ENCODE data around the gene TSC2.

TSC2 gene

DNA sequence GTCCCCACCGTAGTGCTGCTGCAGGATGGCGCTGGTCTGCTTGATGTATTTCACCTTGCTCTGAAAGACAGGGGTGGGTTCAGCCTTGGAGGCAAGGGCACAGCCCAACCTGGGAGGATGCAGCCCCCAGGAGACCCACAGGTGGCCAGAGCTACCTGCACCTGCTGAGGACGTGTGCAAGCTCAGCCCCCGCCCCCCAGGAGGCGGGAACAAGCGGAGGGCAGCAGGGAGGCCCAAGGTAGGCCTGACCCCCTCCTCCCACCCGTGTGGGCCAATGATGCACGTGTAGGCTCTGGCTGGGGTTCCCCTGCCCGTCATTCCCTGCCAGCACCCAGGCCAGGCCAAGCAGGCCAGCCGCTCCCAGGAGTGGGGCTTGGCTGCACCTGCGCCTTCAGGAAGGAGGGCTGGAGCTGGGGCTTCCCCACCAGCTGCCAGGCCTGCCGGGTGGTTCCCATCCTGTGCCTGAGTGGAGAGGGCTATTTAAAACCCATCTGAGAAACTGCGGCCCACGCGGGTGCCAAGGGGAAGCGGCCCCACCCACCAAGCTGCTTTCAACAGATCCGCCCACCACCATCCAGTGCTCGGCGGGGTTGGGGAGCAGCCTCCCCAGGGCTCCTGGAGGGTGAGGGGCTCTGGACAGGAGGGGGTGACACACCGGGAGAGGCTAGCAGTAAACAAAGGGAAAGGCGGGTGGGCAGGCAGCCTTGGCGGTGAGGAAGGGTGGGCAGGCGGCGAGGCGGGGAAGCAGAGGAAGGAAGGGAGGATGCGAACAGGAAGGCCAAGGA lies 3.9 kb upstream of the TSC2 start:
- no peak for DNase-seq (ENCODE audit: low read depth)

DNA sequence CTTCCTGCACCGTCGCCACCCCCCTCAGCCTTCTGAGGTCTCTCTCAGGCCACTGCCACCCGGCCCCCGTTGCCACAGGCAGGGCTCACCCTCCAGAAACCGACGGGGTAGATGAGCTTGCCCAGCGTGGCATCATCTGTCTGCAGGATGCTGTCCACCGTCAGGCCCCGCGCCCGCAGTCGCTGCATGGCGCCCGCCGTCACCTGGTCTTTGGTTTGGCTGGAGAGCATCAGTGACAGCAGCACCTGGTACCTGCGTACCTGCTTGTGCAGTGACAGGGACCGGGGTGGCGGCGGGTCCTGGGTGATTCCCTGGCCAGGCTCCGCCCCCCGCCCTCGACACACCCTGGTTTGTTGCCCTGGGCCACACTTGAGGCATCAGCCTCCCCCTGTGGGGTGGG lies 3.2 kb upstream of the TSC2 start:
- DNase-seq (ENCODE audit: low read depth) = no peak

DNA sequence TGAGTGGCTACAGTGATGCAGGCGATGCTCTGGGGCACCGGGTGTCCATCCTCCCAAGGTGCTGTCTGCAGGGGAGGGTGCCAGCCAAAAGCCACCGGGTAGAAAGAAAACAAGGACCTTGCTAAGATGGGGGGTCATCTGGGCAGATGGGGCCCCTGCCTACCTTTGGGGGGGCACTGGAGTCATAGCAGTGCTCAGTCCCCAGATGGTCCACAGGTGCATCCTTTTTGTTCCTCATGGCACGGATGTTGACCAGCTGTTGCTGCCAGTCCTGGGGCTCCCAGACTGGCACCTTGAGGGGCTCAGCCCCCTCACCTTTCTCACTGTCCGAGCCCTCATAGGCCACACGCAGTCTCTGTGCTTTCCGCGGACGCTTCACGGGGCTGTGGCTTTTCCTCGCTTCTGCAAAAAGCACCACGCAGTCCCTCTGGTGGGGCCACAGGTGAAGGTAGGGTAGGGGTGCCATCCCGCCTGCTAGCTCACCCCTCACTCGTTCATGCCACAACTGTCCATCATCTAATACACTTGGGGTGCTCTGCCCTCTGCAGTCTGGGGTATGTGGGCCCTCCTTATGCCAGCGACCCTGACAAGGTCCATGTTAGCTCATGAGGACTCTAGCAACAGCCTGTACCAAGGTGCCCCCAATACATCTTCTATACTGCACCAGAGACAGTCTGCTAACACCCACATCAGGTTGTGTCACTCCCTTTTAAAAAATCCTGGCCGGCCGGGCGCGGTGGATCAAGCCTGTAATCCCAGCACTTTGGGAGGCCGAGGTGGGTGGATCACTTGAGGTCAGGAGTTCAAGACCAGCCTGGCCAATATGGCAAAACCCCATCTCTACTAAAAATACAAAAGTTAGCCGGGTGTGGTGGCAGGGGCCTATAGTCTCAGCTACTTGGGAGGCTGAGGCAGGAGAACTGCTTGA lies 1.6 kb upstream of the TSC2 start:
- DNase-seq (ENCODE audit: low read depth) = no peak

DNA sequence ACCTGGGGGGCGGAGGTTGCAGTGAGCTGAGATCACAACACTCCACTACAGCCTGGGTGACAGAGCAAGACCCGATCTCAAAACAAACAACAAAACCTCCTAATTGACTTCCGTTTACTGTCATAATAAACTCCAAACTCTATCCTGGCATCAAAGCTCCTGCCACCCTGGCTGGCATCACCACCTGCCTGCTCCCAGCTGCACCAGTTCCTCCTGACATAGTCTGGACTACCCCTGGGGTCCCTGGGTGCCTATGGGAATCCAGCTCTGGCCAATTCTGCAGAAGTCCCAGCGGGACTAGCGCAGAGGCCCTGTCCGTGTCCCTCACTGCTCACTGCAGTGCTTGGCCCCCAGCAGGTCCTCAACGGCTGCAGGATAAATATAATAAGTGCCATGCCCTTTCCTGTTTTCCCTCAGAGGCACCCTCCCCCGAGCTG lies 874 bp upstream of the TSC2 start:
- no peak for DNase-seq (ENCODE audit: low read depth)

DNA sequence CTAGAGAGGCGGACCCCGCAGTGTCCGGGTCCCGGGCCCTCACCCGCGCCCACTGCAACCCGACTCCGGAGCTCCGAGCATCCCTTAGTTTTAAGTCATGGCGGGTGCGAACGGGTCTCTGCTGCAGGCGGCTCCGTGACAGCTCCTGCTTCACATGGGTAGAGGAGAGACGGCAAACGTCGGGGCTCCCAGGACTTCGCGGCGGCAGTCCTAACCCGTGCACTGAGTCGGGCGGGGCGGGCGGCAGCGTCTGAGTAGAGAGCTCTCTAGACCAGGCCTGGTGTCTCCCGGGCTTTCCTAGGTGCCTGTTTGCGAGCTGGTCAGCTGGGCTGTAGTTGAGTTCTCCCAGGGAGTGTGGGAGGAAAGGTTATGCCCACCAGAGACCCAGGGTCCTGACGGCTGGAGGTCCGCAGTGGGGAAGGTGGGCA lies 345 bp downstream of the TSC2 start:
- DNase-seq (ENCODE audit: low read depth) = no peak

DNA sequence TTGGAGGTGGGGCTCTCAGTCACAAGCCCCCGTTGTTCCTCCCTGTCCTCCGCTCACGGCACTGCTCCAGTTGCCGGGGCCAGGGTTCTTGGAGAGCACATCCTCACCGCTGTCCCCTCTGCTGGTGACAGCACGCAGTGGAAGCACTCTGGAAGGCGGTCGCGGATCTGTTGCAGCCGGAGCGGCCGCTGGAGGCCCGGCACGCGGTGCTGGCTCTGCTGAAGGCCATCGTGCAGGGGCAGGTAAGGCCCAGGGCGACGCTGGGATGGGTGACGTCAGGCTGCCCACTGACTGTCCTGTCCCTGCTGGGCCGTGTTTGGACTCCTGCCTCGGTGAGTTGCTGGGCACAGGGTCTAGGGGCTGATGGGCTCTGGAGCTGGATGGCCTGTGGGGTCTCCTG lies 5.4 kb downstream of the TSC2 start:
- no peak for DNase-seq (ENCODE audit: low read depth)

DNA sequence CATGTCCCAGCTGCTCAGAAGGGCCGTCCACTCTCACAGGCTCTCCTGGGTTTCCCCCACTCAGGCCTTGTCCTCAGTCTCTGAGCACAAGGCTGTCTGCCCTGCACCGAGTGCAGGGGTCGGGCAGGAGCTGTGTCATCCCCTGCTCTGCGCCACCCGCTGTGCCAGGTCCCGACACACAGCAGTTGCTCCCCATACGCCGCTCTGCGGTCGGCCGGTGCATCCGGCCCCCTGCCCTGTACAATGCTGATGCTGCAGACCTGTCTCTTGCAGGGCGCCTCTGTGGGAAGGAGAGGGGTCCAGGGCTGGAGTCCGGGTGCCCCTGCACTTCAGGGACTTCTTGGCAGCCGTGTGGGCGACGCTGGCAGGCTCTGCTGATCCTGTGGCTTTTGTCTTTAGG lies 6.1 kb downstream of the TSC2 start:
- no peak for DNase-seq (ENCODE audit: low read depth)

DNA sequence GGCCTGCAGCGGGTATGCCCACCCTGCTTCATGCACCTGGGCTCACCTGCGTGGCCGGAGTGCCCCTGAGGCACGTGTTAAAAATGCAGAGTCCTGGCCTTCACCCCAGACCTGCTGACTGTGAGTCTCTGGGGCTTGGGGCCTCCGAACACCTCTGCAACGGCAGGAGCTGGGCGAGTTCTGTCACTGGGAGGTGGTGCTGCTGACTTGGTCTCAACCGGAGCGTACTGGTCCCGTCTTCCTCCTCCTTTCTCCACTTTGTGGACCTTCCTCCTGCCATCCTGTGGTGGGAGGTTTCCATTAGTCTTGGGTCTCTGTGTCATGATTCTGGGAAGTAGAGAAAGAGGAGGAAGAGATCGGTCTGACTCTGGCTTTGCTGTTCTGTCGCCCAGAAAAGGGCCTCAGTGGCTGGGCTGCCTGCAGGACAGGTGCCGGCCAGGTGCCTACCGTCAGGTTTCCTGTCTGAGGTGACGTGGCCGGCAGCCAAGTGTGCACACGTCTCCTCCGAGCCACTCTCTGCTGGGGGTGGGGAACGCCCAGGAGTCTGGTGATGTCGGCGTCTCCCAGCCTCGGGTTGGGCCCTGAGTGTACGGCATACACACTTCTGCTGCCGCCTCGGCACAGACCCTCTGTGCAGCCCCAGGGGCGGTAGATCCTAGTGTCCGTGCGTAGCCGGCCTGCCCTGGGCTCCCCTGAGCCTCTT lies 6.9 kb downstream of the TSC2 start:
- DNase-seq (ENCODE audit: low read depth) = no peak

DNA sequence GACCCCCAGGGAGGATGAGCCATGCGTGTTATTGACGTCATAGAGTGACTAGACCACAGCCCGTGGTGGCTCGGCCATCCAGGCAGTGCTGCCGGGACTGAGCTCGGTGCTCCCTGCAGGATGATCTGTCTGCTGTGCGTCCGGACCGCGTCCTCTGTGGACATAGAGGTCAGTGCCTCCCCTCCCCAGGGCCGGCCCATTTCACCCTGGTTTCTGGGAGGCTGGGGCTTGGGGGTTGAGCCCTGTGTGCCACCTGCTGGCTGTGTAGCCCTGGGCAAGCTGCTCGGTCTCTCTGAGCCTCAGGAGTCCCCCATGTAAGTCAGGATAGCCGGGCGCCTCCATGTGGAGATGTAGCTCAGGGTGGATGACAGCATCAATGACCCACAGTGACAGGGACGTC lies 8.3 kb downstream of the TSC2 start:
- no peak for DNase-seq (ENCODE audit: low read depth)

DNA sequence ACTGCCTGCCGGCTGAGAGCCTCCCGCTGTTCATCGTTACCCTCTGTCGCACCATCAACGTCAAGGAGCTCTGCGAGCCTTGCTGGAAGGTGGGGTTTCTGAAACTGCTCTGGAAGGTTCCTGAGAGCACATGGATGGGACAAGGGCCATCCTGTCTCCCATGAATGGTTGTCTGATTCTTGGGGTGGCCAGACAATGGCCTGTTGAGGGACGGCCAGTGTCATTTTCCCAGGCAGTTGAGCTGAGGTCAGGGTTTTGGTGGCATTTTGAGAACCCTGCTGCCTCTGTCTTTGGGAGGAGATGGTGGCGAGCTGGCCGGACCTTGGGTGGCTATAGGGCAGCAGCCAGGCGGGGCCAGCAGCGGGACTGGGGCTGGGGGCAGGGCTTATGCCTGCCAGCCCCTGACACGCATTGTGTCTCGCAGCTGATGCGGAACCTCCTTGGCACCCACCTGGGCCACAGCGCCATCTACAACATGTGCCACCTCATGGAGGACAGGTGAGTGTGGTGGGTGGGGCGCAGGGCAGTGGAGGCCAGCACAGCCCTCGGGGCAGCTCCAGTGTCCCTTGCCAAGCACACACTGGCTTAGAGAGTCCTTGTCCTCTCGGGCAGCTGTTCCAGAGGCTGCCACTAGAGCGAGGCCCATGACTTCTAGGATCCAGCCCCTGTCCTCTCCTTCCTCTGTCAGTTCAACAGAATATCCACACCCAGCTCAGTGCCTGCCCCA lies 9.1 kb downstream of the TSC2 start:
- no peak for DNase-seq (ENCODE audit: low read depth)

DNA sequence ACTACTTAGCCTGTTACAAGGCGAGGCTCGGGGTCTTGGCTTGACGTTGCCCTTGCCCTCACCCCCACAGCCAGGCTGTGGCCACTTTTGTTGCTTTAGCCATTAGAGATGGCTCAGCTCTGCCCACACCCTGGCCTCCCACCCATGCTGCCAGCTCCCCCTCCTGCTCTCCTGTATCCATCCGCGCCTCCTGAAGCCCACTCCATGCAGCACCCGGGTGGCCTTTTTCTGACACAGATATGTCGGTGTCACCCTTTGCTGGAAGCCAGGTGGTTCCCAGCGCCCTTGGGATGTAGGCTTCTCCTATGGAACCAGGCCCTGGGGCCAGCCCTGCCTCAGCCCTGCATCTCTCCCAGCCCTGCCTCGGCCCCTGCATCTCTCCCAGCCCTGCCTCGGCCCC lies 9.7 kb downstream of the TSC2 start:
- no peak for DNase-seq (ENCODE audit: low read depth)

DNA sequence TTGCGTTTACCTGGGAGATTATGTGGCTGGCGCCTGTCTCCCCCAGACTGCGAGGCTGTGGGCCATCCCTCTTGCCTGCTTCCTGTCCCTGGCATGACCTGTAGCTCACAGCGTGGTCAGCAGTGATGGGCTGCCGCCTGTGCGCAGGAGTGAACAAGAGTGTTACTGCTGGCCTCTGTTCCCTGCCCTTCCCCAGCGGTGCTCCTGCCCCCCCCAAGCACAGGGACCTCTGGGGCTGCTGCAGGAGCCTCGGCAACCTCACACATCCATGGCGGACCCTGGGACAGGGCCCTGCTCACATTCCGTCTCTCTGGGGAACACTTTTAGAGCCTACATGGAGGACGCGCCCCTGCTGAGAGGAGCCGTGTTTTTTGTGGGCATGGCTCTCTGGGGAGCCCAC lies 10.6 kb downstream of the TSC2 start:
- DNase-seq (ENCODE audit: low read depth) = no peak

DNA sequence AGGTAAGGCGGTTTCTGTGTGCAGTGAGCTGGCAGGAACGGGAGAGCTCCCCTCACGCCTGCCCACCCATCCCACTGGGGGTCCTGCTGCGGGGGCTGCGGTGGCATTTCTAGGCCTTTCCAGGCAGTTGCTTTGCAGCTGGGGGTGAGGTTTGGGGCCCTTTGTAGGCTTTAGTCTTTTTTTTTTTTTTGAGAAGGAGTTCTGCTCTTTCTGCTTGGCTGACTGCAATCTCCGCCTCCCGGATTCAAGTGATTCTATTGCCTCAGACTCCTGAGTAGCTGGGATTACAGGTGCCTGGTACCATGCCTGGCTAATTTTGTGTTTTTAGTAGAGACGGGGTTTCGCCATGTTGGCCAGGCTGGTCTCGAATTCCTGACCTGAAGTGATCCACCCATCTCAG lies 11.1 kb downstream of the TSC2 start:
- DNase-seq (ENCODE audit: low read depth) = no peak

DNA sequence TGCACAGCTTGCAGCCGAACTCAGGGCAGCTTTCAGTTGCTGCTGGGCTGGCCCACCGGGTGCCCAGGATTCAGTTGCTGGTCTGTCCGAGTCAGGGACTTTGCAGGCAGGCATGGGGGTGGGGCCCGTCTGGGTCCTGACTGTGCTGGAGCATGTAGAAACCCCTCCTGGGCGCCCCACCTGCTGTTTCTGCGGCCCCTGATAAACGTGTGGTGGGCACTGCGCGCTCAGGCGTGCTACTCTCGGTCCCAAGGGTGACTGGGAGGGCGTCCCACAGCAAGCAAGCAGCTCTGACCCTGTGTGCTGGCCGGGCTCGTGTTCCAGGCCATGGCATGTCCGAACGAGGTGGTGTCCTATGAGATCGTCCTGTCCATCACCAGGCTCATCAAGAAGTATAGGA lies 12.6 kb downstream of the TSC2 start:
- DNase-seq (ENCODE audit: low read depth) = no peak

DNA sequence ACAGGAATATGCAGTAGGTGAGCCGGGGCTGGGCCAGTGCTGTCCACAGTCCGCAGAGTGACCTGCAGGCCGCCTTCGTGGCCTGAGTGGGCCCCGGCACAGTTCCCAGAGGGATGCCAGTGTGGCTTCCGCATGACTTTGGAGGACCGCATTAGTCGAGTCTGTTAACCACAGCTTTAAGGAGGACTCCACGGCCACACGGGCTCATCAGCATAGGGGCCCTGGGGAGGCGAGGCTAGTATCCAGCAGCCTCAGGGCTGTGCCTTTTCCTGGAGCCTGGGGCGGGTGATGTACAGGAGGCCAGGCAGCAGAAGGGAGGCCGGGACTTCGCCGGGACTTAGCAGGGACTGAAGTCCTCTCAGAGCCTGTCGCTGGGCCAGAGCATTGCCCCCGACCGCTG lies 13.2 kb downstream of the TSC2 start:
- no peak for DNase-seq (ENCODE audit: low read depth)

DNA sequence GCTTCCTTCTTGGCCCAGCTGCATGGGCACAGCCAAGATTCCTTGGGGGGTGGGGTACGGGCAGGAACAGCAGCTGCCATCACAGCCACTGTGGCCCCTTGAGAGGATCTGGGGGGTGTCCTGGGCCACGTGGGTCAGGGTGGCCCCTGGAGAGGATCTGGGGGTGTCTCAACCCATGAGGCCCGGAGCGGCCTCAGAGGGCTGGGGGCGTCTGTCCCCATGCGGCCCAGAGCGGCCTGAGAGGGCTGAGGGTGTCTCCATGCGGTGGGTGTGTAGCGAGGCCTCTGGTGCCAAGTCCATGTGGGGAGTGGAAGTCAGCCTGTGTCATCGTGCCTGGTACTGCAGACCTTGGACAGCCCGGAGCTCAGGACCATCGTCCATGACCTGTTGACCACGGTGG lies 13.7 kb downstream of the TSC2 start:
- DNase-seq (ENCODE audit: low read depth) = no peak

DNA sequence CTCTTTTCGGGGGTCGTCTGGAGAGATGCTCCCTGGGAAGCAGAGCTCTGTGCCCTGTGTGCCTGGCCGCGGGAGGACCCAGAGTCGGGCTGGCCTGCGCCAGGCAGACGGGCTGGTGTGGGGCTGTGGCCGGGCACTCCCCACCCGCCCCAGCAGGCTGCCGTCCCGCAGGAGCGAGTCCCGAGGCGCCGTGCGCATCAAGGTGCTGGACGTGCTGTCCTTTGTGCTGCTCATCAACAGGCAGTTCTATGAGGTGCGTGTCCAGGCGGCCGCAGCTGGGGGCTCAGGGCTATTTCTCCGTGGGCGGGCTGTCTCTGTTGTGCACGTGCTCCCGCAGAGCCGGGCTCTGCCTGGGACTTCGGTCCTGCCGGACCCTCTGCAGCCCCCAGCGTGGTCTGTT lies 15.0 kb downstream of the TSC2 start:
- DNase-seq (ENCODE audit: low read depth) = no peak

DNA sequence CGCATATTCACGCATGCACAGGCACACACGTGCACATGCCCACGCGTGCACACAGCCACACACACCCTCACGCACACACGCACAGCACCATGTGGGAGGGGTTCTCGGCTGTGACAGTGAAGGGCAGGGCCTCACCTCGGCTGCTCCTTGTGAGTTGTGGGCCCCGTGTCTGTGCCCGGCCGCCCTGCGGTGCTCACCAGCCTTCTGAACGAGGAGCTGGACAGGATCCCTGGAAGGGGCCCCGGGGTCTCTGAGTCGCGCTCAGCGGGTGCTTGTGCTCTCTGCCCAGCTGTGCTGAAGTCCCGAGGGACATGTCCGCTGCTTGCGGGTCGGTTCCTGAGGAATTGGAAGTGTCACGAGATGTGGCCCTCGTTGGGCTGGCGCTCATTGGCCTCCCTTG lies 16.1 kb downstream of the TSC2 start:
- no peak for DNase-seq (ENCODE audit: low read depth)

DNA sequence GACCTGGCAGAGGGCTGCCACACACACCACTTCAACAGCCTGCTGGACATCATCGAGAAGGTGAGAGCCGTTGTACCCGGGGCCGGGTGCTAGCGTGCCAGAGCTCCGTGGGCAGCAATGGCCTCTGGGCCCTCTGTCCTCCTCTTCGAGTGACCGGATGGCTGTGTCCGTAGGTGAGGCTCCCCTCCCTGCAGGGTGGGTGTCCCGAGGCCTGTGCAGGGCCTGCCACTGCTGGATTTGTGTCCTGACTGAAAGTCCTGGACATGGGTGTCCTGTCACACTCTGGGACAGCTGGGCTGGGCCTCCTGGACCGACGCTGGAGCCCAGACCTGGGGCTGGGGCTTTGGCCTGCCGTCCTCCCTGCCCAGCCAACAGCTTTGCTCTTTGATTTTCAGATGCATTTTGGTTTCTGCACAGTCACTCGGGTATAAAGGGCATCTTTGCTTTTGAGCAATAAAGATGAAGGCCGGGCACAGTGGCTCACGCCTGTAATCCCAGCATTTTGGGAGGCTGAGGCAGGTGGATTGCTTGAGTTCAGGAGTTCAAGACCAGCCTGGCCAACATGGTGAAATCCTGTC lies 16.7 kb downstream of the TSC2 start:
- DNase-seq (ENCODE audit: low read depth) = no peak

DNA sequence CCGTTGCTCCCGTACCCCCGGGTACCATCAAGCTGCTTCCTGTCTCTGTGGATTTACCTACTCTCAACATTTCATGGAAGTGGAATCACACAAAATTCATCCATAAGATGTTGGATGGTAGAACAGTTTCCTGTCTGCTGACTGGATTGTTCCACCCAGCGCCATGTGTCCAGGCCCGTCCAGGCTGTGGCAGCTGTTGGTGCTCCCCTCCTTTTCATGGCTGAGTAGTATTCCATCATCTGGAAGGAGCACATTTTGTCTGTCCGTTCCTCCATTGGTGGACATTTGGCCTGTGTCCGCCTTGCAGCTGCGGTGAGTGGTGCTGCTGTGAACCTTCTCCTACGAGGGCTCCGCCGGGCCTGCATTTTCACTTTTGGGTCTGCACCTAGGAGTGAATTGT lies 18.4 kb downstream of the TSC2 start:
- no peak for DNase-seq (ENCODE audit: low read depth)

DNA sequence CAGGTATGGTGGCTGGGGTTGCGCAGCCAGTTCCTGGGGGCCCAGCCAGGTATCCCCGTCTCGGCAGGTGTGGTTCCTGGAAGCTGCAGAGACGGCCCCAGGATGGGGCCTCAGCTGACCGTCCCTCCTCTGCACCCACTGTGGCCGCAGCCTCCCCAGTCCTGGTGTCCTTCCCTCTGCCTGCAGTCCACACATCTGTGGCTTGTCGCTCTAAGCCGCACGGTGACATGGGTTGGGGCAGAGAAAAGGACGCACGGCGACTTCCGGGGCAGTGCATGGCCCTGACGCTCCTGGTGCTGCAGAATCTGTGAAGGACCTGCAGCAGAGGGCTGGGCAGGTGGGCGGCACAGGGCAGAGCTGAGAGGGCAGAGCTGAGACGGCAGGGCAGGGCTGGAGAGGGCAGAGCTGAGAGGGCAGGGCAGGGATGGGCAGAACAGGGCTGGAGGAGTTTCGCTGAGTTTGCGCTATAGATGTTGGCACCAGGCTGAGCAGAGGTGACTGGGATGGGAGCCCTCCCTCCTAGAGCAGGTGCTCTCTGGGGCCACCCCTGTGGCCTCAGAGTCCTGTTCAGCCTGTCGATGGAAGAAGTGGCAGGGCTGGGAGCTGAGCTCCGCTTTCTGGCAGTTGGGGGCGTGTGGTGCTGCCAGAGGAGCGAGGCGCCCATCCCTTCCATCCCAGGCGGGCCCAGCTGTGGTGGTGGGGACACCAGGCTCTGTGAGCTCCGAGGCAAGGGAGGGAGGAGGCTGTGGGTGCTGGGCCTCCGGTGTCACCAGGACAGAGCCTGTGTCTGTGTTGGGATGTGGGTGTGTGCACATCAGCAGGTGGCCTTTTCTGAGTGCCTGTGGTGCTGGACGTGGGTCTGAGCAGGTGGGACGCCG lies 23.0 kb downstream of the TSC2 start:
- no peak for DNase-seq (ENCODE audit: low read depth)

Data from stimulated activated CD4-positive, alpha-beta T cell treated with anti-CD3 and anti-CD28 coated beads, Interleukin-2, amount 100 ng/mL, for 4 hours (primary cell).